Activated T-cell treated with anti-CD3 and anti-CD28 coated beads, Interleukin-2, amount 50 U/mL, for 24 hours (primary cell): ENCODE measurements around the gene IFNK.

Source experiments
- DNase-seq: peaks from one replicate; pipeline ENCODE4 v3.0.0-alpha.2; 2020
- H3K27ac Mint-ChIP-seq: 2 replicates; pipeline ENCODE4 v1.8.0; 2020; ENCODE audit warnings: mild to moderate bottlenecking, mixed read lengths
- H3K27me3 Mint-ChIP-seq: 2 replicates; pipeline ENCODE4 v1.8.0; 2020; ENCODE audit warnings: mixed read lengths
- H3K36me3 Mint-ChIP-seq: 2 replicates; pipeline ENCODE4 v1.8.0; 2020; ENCODE audit warnings: low read depth, mixed read lengths
- H3K4me1 Mint-ChIP-seq: 2 replicates; pipeline ENCODE4 v1.8.0; 2020; ENCODE audit warnings: low read depth, mixed read lengths
- H3K4me3 Mint-ChIP-seq: 2 replicates; pipeline ENCODE4 v1.8.0; 2020; ENCODE audit warnings: mild to moderate bottlenecking, moderate library complexity, mixed read lengths
- H3K9me3 Mint-ChIP-seq: 2 replicates; pipeline ENCODE4 v1.8.0; 2020; ENCODE audit warnings: mixed read lengths

IFNK gene, protein sequence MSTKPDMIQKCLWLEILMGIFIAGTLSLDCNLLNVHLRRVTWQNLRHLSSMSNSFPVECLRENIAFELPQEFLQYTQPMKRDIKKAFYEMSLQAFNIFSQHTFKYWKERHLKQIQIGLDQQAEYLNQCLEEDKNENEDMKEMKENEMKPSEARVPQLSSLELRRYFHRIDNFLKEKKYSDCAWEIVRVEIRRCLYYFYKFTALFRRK

DNA sequence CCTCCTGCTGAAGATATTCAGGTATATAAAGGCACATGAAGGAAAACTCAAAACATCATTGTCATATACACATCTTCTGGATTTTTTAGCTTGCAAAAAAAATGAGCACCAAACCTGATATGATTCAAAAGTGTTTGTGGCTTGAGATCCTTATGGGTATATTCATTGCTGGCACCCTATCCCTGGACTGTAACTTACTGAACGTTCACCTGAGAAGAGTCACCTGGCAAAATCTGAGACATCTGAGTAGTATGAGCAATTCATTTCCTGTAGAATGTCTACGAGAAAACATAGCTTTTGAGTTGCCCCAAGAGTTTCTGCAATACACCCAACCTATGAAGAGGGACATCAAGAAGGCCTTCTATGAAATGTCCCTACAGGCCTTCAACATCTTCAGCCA is at the start of gene IFNK:
IFNK (plus strand) TSS at position 55 of the 400 bp plus-strand sequence; CDS start at position 102, 47 bp downstream.
- Mint-ChIP-seq H3K9me3 (no peaks in the 10 kb centered on the region), H3K36me3 (no peaks in the 10 kb centered on the region), H3K27me3 (peaks cover 20% of the 10 kb centered on the region), H3K4me3 (no peak within 1 kb of the TSS), H3K27ac (no peak within 1 kb of the TSS), H3K4me1 (peaks cover 18% of the 10 kb centered on the region)
- no peak for DNase-seq

DNA sequence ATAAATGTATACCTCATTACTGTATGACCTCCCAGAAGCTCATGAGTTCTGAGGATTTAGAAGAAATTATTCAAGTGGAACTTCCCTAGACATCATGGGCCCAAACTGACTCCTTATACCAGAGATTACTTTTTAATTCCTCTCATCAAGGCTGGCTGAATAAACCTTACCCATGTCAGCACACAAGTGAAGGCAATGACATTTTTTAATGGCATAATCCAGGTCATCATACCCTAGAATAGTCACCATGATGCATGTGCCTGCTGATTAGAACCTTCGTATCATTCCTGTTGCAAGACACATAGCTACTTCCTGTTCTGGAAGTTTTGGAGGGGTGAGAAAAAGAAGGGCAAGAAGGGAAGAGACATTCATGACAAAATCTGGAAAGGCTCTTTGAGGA is 49.8 kb upstream of the IFNK start:
- peaks cover 13% of the 10 kb centered on the region for H3K9me3 Mint-ChIP-seq
- H3K36me3 Mint-ChIP-seq, result peaks cover 8% of the 10 kb centered on the region
- no peaks in the 10 kb centered on the region for H3K27me3 Mint-ChIP-seq
- no peak overlapping the region for H3K27ac Mint-ChIP-seq
- no peak for DNase-seq
- H3K4me1 Mint-ChIP-seq, result no peaks in the 10 kb centered on the region
- H3K4me3 Mint-ChIP-seq, result no peak overlapping the region

DNA sequence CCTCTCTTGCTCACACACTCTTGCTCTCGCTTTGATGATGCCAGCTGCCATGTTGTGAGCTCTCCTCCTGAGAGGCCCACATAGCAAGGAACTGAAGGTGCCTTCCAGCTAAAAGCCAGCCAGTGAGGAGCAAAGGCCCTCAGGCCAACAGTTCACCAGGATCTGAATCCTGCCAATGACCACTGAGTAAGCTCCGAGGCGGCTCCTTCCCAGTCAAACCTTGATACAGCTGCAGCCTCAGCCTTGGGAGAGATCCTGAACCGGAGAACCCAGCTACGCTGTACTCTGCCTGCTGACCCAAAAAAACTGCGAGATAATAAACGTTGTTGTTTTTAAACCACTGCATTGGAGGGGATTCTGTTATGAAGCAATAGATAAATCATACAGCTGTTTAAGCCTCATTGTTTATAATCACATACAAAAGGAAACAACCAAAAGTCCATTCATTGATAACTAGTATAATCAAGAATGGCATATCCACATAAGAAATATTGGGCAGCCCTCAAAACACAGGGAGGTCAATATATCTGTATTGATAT is 49.0 kb upstream of the IFNK start:
- DNase-seq, result no peak
- Mint-ChIP-seq H3K36me3 (peaks cover 8% of the 10 kb centered on the region), H3K9me3 (peaks cover 13% of the 10 kb centered on the region), H3K4me3 (no peak overlapping the region), H3K27me3 (no peaks in the 10 kb centered on the region), H3K4me1 (no peaks in the 10 kb centered on the region), H3K27ac (no peak overlapping the region)

DNA sequence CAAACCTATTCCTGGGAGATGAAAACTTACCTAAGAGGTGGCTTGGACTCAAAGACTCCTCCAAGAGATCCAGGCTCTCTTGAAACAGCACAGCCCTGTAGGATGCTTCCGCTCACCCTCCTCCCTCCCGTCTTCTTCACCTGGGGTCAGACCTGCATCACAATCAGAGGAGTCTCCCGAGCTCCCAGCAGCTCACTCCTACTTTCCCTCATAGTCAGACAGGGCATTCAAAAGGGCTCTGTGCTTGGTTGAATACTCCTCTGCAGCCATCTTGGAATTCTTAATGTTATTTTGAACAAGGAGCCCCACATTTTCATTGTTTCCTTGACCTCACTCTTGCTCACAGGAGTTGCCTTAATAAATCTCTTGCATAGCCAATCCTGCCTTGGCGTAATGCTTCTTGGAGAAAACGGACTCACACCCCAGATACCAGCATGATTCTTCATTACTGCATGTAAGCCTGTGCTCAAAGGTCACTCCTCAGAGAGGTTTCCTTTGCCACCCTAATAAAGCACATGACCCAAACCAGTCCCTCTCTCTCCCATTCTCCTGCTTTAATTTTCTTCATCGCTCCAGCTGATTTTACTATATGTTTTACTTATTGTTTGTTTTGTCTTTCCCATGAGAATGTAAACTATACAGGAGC is 47.1 kb upstream of the IFNK start:
- peaks cover 8% of the 10 kb centered on the region for H3K36me3 Mint-ChIP-seq
- H3K27me3 Mint-ChIP-seq, result no peaks in the 10 kb centered on the region
- H3K27ac Mint-ChIP-seq, result no peak overlapping the region
- H3K4me3 Mint-ChIP-seq, result no peak overlapping the region
- H3K4me1 Mint-ChIP-seq, result no peaks in the 10 kb centered on the region
- DNase-seq, result no peak
- peaks cover 13% of the 10 kb centered on the region for H3K9me3 Mint-ChIP-seq

DNA sequence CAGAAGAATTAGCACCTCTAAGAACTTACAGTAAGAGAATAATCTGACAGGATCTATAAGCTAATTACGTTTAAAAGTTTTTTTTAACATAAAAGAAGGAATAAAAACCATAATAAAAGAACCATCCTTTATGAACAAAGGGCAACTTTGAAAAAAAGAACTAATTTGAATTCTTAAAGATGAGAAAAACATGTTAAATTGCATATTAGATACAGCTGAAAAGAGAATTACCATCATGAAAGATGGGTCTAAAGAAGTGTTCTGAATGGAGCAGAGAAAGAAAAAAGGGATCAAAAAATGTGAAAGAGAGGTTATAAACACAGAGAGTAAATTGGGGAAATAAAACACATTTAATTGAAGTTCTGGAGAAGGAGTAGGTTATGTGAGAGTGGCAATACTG is 45.8 kb upstream of the IFNK start:
- DNase-seq, result no peak
- no peak overlapping the region for H3K4me3 Mint-ChIP-seq
- H3K27me3 Mint-ChIP-seq, result no peaks in the 10 kb centered on the region
- no peaks in the 10 kb centered on the region for H3K4me1 Mint-ChIP-seq
- H3K27ac Mint-ChIP-seq, result no peak overlapping the region
- peaks cover 13% of the 10 kb centered on the region for H3K9me3 Mint-ChIP-seq
- peaks cover 8% of the 10 kb centered on the region for H3K36me3 Mint-ChIP-seq

DNA sequence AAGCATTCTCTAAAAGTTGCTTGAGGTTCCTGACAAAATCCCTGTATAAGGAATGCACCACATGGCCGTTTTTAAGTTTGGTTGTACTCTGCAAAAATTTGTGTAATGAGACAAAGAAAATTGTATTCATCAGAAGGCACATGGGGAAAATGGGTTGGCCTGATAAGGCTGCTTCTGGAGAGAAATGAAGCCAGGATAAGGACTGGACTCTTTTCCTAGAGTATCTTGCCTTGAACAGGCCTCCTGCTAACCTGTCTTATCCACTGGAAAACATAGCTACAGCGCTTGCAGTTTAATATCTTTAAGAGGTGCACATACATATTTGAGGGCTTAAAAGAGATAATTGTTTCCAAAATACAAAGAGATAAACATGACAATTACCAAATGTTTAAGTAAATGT is 41.4 kb upstream of the IFNK start:
- no peaks in the 10 kb centered on the region for H3K27me3 Mint-ChIP-seq
- peaks cover 8% of the 10 kb centered on the region for H3K36me3 Mint-ChIP-seq
- no peak overlapping the region for H3K4me3 Mint-ChIP-seq
- H3K4me1 Mint-ChIP-seq, result peaks cover 21% of the 10 kb centered on the region
- no peak overlapping the region for H3K27ac Mint-ChIP-seq
- peaks cover 12% of the 10 kb centered on the region for H3K9me3 Mint-ChIP-seq
- DNase-seq, result no peak

DNA sequence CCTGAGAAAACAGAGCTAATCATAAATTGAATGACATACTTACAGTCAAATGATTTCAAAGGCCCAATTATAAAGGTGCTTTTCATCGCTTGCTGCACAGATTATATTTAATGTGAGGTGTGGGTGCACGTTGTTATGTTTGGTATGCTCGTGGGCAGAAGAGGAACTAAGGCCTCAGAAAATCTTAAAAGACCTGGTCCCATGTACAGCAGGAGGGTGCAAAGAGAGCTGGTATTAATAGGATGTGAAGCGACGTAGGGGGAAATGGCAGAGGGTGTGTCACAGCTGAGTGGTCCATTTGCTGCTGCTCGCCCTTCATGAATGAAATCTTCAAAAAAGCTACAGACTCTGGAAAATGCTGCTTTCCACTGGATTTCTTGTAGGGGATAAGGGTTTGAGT is 40.5 kb upstream of the IFNK start:
- Mint-ChIP-seq H3K4me1 (peaks cover 21% of the 10 kb centered on the region), H3K4me3 (no peak overlapping the region), H3K9me3 (peaks cover 5% of the 10 kb centered on the region), H3K27me3 (no peaks in the 10 kb centered on the region), H3K36me3 (peaks cover 4% of the 10 kb centered on the region), H3K27ac (no peak overlapping the region)
- DNase-seq, result no peak

DNA sequence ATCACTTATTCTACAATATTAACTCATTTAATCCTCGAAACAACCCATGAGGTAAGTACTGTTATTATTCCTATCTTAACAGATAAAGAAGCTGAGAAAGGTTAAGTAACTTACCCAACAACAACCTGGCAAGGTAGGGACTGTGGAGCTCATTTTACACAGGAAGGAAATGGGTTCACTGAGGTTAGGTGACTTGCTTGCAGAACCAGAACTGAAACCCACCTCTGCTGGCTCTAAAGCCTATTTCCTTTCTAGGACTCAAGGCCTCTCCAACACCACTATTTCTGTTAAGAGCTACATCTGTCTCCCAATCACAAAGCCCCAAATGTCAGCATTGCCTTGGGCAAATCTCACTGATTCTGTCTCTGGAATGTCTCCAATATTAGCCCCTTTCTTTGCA is 38.9 kb upstream of the IFNK start:
- no peak overlapping the region for H3K4me3 Mint-ChIP-seq
- H3K4me1 Mint-ChIP-seq, result peaks cover 21% of the 10 kb centered on the region
- no peaks in the 10 kb centered on the region for H3K9me3 Mint-ChIP-seq
- DNase-seq, result no peak
- H3K27me3 Mint-ChIP-seq, result no peaks in the 10 kb centered on the region
- peak overlapping the region; percentile 45 for H3K27ac Mint-ChIP-seq
- H3K36me3 Mint-ChIP-seq, result no peaks in the 10 kb centered on the region

DNA sequence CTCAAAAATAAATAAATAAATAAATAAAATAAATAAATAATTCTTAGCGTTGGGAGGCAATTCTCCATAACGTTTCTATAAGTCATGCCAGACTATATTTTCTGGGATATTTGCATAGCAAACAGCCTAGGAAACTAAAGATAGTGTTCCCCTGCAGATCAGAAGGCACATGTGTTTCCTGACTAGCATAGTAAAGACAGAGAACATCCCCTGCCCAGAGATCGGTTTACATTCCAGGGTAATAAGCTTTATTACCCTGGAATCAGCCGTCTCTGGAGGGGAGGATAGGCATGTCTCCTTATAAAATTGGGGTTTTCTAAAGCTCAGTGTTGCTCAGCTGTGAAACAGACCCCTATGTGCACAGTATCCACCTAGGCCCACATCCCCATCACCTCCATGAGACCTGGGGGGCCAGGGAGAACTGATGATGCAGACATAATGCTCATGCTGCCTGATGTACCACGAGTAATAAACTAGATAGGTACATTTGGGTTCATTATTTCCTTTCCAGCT is 36.9 kb upstream of the IFNK start:
- Mint-ChIP-seq H3K9me3 (no peaks in the 10 kb centered on the region), H3K4me1 (peaks cover 21% of the 10 kb centered on the region), H3K27me3 (no peaks in the 10 kb centered on the region), H3K27ac (no peak overlapping the region), H3K4me3 (no peak overlapping the region), H3K36me3 (no peaks in the 10 kb centered on the region)
- no peak for DNase-seq

DNA sequence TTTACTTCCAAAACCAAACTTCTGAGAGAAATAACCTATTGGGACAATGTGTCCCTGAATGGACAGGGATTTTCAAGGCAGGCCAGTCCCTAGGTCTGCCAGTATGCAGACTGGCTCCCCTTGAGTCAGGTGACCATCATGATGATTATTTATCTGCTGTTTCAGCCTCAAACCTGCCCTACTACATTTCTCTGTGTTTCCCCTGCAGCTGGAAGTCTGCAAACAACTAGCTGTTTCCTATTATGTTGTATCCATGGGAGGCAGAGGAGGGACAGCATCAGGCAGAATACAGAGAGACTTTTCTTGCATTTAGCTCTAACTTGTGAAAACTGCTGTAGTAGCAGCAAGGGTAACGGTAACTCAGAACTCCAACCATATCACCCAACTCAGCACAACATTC is 36.2 kb upstream of the IFNK start:
- Mint-ChIP-seq H3K36me3 (no peaks in the 10 kb centered on the region), H3K27ac (no peak overlapping the region), H3K27me3 (no peaks in the 10 kb centered on the region), H3K4me1 (peaks cover 21% of the 10 kb centered on the region), H3K4me3 (no peak overlapping the region), H3K9me3 (no peaks in the 10 kb centered on the region)
- DNase-seq, result no peak

DNA sequence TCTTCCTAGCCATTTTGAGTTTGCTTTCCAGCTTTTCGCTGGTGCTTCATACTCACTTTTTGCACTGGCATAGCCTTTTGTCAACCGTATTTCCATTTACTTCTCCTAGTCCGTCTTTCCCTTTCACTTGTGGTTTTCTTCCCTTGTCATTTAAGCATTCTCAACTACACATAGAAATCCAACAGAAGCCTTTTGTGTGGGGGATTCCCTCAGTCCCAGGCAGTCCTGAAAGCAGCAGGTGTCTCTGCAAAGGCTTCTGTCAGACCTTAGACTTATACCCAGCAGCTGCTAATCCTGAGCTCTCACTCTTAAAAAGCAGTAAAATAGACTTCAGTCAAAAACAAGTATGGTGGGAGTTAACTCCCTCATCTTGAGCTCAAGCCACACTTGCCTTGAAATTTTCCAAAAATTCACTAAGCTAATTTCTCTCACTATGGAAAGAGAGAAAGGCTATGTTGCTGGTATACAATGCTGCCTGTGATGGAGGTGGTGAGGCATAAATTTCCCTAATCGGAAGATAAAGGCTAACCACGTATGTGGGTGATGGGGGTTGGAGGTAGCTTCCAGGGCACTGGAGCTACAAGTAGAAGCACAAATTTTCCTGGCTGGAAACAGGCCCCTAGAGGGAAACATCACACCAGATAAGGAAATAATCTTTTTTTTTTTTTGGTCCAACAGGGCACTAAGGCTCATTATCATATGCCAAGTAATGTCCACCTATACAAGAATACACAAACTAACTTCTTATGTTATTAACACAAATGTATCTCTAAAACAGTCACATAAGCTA is 34.8 kb upstream of the IFNK start:
- peaks cover 17% of the 10 kb centered on the region for H3K4me1 Mint-ChIP-seq
- H3K9me3 Mint-ChIP-seq, result peaks cover 3% of the 10 kb centered on the region
- no peak overlapping the region for H3K4me3 Mint-ChIP-seq
- H3K36me3 Mint-ChIP-seq, result peaks cover 2% of the 10 kb centered on the region
- no peak for DNase-seq
- no peaks in the 10 kb centered on the region for H3K27me3 Mint-ChIP-seq
- H3K27ac Mint-ChIP-seq, result no peak overlapping the region

DNA sequence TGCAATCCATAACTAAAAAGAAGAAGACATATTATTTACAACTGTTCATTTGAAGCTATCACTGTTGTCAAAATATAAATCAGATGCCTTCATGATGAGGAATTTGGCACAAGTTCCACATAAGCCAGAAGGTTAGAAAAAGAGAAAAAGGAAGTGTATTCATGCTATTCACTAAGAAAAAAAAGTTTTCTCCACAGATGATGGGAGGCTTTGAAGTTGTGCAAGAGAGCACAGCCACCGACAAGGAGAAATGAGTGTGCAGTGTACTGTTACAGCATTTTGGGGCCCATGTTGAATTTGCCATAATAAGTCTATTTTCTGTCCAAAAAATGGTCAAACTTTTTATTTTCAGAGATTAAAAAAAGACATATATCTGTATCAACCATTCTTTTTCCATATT is 32.9 kb upstream of the IFNK start:
- no peak for DNase-seq
- Mint-ChIP-seq H3K9me3 (peaks cover 7% of the 10 kb centered on the region), H3K36me3 (peaks cover 3% of the 10 kb centered on the region), H3K4me3 (no peak overlapping the region), H3K27ac (no peak overlapping the region), H3K27me3 (no peaks in the 10 kb centered on the region), H3K4me1 (peaks cover under 1% of the 10 kb centered on the region)

DNA sequence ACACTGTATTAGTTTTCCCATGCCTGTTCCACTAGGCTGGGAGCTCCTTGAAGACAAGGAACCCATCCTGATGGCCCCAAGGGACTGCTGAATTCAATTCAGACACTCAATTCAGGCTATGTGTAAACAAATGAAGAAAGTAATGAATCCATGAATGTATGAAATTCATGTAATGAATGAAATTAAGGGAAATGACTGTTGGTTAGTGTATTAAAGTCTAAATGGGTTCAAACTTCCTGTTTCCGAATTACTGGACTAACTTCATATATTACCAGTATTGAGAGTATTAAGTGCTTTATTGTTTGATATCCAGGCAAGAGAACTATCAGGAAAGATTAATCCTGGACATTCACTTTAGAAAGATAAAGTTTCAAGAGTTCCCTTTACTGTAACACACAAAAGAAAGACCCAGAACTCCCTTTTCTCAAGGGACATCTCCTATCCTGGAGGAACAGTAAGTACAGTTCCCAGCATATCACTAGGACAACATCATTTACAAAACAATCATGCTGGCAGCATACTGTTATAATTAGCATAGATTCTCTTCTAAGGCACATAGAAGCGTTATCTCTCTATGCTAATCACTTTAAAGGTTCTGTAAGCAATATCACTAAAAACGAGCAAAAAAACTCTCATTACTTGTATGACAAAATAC is 28.5 kb upstream of the IFNK start:
- no peaks in the 10 kb centered on the region for H3K27me3 Mint-ChIP-seq
- no peak for DNase-seq
- H3K27ac Mint-ChIP-seq, result no peak overlapping the region
- H3K9me3 Mint-ChIP-seq, result peaks cover 7% of the 10 kb centered on the region
- no peak overlapping the region for H3K4me3 Mint-ChIP-seq
- peaks cover 3% of the 10 kb centered on the region for H3K36me3 Mint-ChIP-seq
- H3K4me1 Mint-ChIP-seq, result peaks cover 14% of the 10 kb centered on the region

DNA sequence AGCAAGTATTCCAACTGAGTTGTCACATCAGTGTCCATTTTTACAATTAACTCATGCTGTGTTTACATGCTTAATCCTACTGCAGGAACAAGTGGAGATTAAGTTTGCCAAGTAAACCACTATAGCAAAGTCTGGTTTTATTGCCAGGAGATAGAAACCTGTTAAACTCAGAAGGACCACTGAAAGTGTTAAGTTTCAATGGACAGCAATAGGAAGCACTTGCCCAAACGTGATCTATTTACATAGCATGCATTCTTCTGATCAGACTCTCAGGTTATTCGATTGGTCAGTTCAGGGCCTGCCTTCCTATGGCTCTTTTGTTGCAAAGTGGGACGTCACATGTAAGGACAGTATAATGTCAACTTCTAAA is 28.0 kb upstream of the IFNK start:
- Mint-ChIP-seq H3K27ac (no peak overlapping the region), H3K36me3 (peaks cover 3% of the 10 kb centered on the region), H3K4me1 (peaks cover 17% of the 10 kb centered on the region), H3K4me3 (no peak overlapping the region), H3K27me3 (peaks cover 4% of the 10 kb centered on the region), H3K9me3 (peaks cover 7% of the 10 kb centered on the region)
- no peak for DNase-seq
